ENCODE measurements around the gene TKT.
A peak's percentile ranks its signal among the peaks of the same experiment; 100 is the strongest.

Gene TKT

DNA sequence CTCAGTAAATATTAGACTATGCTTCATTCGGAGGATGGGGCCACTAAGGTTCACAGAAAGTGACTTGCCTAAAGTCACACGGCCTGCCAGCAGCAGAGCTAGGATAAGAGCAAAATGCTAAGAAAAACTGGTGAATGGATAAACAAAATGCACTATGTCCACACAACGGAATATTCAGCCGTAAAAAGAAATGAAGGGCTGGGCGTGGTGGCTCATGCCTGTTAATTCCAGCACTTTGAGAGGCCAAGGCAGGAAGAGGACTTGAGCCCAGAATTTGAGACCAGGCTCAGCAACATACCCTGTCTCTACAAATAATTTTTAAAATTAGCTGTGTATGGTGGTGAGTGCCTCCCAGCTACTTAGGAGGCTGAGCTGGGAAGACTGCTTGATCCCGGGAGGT is 7.7 kb downstream of the TKT start:
- H3K14ac ChIP-seq (ENCODE audit: low read length), result no peak overlapping the region
- no peak overlapping the region for H2BK120ac ChIP-seq (ENCODE audit: low read depth, low read length)
- no peak overlapping the region for H3K4me2 ChIP-seq (ENCODE audit: insufficient read depth, low read length, poor library complexity, severe bottlenecking)
- no peak overlapping the region for H3K18ac ChIP-seq (ENCODE audit: low read length)
- no peak overlapping the region for H3K9ac ChIP-seq (ENCODE audit: low read depth, low read length, poor library complexity)
- no peak overlapping the region for H4K91ac ChIP-seq (ENCODE audit: low read depth, low read length, poor library complexity)
- no peak overlapping the region for H2AK5ac ChIP-seq (ENCODE audit: low read depth, low read length)
- H4K8ac ChIP-seq (ENCODE audit: low read depth, low read length), result no peak overlapping the region
- peaks cover 8 to 63% of the 10 kb centered on the region in 2 donors for H3K36me3 ChIP-seq (replicated peaks in 1 of 2; ENCODE audit: control insufficient read depth in 2 of 2, insufficient read depth in 2 of 2, low read length in 2 of 2)
- no peak overlapping the region for H3K27ac ChIP-seq (replicated peaks; ENCODE audit: low read length)
- peaks cover 0 to 5% of the 10 kb centered on the region in 2 donors for H3K9me3 ChIP-seq (replicated peaks in 1 of 2; ENCODE audit: control insufficient read depth in 2 of 2, insufficient read depth in 1 of 2, low read depth in 1 of 2, low read length in 2 of 2)
- no peak overlapping the region for H2BK12ac ChIP-seq (ENCODE audit: low read length)
- no peak overlapping the region for H2AFZ ChIP-seq (ENCODE audit: low read length)
- no peak overlapping the region for H3K23ac ChIP-seq (ENCODE audit: low read depth, low read length, poor library complexity)
- DNase-seq (ENCODE audit: low spot score), result no peak
- H3K4ac ChIP-seq (ENCODE audit: low read length), result no peak overlapping the region
- H3K4me3 ChIP-seq (ENCODE audit: low read length in 2 of 2), result no peak overlapping the region
- H2BK15ac ChIP-seq (ENCODE audit: low read length), result no peak overlapping the region
- H3K4me1 ChIP-seq (ENCODE audit: control insufficient read depth in 2 of 2, insufficient read depth in 1 of 2, low read depth in 1 of 2, low read length in 2 of 2), result peaks cover 8 to 19% of the 10 kb centered on the region in 2 donors
- WGBS, 2 donors (ENCODE audit: extremely low coverage in 2 of 2, insufficient read length in 2 of 2, insufficient replicate concordance in 1 of 2), result no CpG with 5 or more reads among the region's 6 CpGs
- no peaks in the 10 kb centered on the region for H3K27me3 ChIP-seq (ENCODE audit: control insufficient read depth in 3 of 3, insufficient read depth in 3 of 3, low read depth in 1 of 3, low read length in 3 of 3)
- H3K79me1 ChIP-seq (ENCODE audit: low read depth, low read length), result peaks cover 12% of the 10 kb centered on the region
- no peak overlapping the region for H2BK5ac ChIP-seq (ENCODE audit: low read length)

DNA sequence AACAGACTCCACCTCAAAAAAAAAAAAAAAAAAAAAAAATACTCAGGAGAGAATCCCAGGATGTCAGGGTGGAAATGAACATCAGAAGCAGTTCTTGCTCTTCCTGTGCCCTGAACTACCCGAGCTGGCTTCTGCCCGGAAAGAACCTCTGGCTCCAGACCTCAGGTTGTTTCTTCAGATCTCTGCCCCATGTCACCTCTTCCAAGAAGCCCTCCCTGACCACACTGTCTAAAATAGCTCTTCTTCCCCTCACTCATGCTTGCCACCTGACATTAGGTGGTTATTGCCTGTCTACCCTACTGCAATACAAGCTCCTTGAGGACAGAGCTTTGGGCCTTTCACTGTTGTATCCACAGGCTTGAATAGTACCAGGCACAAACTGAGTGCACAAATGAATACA is 8.2 kb downstream of the TKT start:
- no peak overlapping the region for H2BK12ac ChIP-seq (ENCODE audit: low read length)
- H3K23ac ChIP-seq (ENCODE audit: low read depth, low read length, poor library complexity), result no peak overlapping the region
- no peak overlapping the region for H4K91ac ChIP-seq (ENCODE audit: low read depth, low read length, poor library complexity)
- H4K8ac ChIP-seq (ENCODE audit: low read depth, low read length), result no peak overlapping the region
- no peak overlapping the region for H3K4me2 ChIP-seq (ENCODE audit: insufficient read depth, low read length, poor library complexity, severe bottlenecking)
- H3K9ac ChIP-seq (ENCODE audit: low read depth, low read length, poor library complexity), result no peak overlapping the region
- H2AFZ ChIP-seq (ENCODE audit: low read length), result no peak overlapping the region
- no peaks in the 10 kb centered on the region for H3K27me3 ChIP-seq (ENCODE audit: control insufficient read depth in 3 of 3, insufficient read depth in 3 of 3, low read depth in 1 of 3, low read length in 3 of 3)
- H3K27ac ChIP-seq (replicated peaks; ENCODE audit: low read length), result no peak overlapping the region
- H2BK5ac ChIP-seq (ENCODE audit: low read length), result no peak overlapping the region
- H2BK120ac ChIP-seq (ENCODE audit: low read depth, low read length), result no peak overlapping the region
- no peak overlapping the region for H2BK15ac ChIP-seq (ENCODE audit: low read length)
- no CpG with 5 or more reads among the region's 2 CpGs for WGBS, 2 donors (ENCODE audit: extremely low coverage in 2 of 2, insufficient read length in 2 of 2, insufficient replicate concordance in 1 of 2)
- H3K18ac ChIP-seq (ENCODE audit: low read length), result no peak overlapping the region
- H3K4ac ChIP-seq (ENCODE audit: low read length), result no peak overlapping the region
- H3K14ac ChIP-seq (ENCODE audit: low read length), result no peak overlapping the region
- H3K79me1 ChIP-seq (ENCODE audit: low read depth, low read length), result peaks cover 13% of the 10 kb centered on the region
- peaks cover 8 to 59% of the 10 kb centered on the region in 2 donors for H3K36me3 ChIP-seq (replicated peaks in 1 of 2; ENCODE audit: control insufficient read depth in 2 of 2, insufficient read depth in 2 of 2, low read length in 2 of 2)
- H3K4me3 ChIP-seq (ENCODE audit: low read length in 2 of 2), result no peak overlapping the region
- no peak overlapping the region for H2AK5ac ChIP-seq (ENCODE audit: low read depth, low read length)
- no peak for DNase-seq (ENCODE audit: low spot score)
- H3K4me1 ChIP-seq (ENCODE audit: control insufficient read depth in 2 of 2, insufficient read depth in 1 of 2, low read depth in 1 of 2, low read length in 2 of 2), result peaks cover 13 to 20% of the 10 kb centered on the region in 2 donors
- peaks cover 0 to 5% of the 10 kb centered on the region in 2 donors for H3K9me3 ChIP-seq (replicated peaks in 1 of 2; ENCODE audit: control insufficient read depth in 2 of 2, insufficient read depth in 1 of 2, low read depth in 1 of 2, low read length in 2 of 2)

DNA sequence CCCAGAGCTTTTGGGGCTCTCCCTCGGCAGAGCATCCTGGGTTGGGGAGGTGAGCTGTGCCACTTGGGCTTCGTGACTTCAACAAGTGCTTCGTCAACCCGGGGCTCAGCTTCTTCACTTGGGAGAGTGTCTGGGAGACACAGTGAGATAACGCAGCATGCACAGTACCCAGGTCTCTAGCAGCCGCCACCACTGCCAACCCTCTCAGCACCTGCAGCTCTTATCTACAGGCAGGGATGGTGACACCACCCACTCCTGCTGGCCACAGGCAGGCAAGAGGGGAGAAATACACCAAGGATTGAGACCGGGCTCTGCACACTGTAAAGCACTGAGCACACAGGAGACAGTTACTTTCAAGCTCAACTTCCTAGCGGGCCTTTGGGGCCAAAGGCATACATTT is 11.6 kb downstream of the TKT start:
- H4K91ac ChIP-seq (ENCODE audit: low read depth, low read length, poor library complexity), result no peak overlapping the region
- no peak overlapping the region for H4K8ac ChIP-seq (ENCODE audit: low read depth, low read length)
- peaks cover 0 to 5% of the 10 kb centered on the region in 2 donors for H3K9me3 ChIP-seq (replicated peaks in 1 of 2; ENCODE audit: control insufficient read depth in 2 of 2, insufficient read depth in 1 of 2, low read depth in 1 of 2, low read length in 2 of 2)
- no CpG with 5 or more reads among the region's 8 CpGs for WGBS, 2 donors (ENCODE audit: extremely low coverage in 2 of 2, insufficient read length in 2 of 2, insufficient replicate concordance in 1 of 2)
- no peak overlapping the region for H3K4me2 ChIP-seq (ENCODE audit: insufficient read depth, low read length, poor library complexity, severe bottlenecking)
- no peak overlapping the region for H3K23ac ChIP-seq (ENCODE audit: low read depth, low read length, poor library complexity)
- peaks cover 15 to 17% of the 10 kb centered on the region in 2 donors for H3K4me1 ChIP-seq (ENCODE audit: control insufficient read depth in 2 of 2, insufficient read depth in 1 of 2, low read depth in 1 of 2, low read length in 2 of 2)
- no peak overlapping the region for H3K4me3 ChIP-seq (ENCODE audit: low read length in 2 of 2)
- peaks cover 32 to 67% of the 10 kb centered on the region in 2 donors for H3K36me3 ChIP-seq (replicated peaks in 1 of 2; ENCODE audit: control insufficient read depth in 2 of 2, insufficient read depth in 2 of 2, low read length in 2 of 2)
- DNase-seq (ENCODE audit: low spot score), result no peak
- H3K18ac ChIP-seq (ENCODE audit: low read length), result peak overlapping the region; percentile 22
- H2BK15ac ChIP-seq (ENCODE audit: low read length), result no peak overlapping the region
- no peak overlapping the region for H3K4ac ChIP-seq (ENCODE audit: low read length)
- no peak overlapping the region for H2BK12ac ChIP-seq (ENCODE audit: low read length)
- H2AFZ ChIP-seq (ENCODE audit: low read length), result no peak overlapping the region
- H3K79me1 ChIP-seq (ENCODE audit: low read depth, low read length), result peaks cover 31% of the 10 kb centered on the region
- H2BK5ac ChIP-seq (ENCODE audit: low read length), result no peak overlapping the region
- no peak overlapping the region for H2BK120ac ChIP-seq (ENCODE audit: low read depth, low read length)
- H3K14ac ChIP-seq (ENCODE audit: low read length), result peak overlapping the region; percentile 47
- H3K27me3 ChIP-seq (ENCODE audit: control insufficient read depth in 3 of 3, insufficient read depth in 3 of 3, low read depth in 1 of 3, low read length in 3 of 3), result no peaks in the 10 kb centered on the region
- H2AK5ac ChIP-seq (ENCODE audit: low read depth, low read length), result no peak overlapping the region
- peak overlapping the region; percentile 15 for H3K27ac ChIP-seq (replicated peaks; ENCODE audit: low read length)
- H3K9ac ChIP-seq (ENCODE audit: low read depth, low read length, poor library complexity), result no peak overlapping the region

DNA sequence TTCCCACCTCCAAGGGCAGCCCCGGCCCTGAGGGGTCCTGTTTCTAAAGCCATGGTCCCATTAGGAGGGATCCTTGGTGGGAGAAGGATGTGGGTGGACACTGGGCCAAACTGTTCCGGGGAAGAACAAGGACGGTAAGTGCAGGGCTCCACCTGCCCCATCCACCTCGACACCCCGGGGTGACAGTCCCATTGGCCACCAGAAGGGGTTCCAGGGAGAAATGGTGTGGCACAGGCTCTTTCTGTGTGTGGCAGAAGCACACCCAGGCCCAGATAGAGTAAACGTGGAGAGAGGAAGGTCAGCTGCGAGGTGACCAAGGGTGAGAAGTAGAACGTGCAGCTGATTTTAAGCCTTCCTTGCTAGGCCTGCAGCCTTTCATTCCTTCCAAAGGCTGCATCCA is 12.0 kb downstream of the TKT start:
- H4K8ac ChIP-seq (ENCODE audit: low read depth, low read length), result no peak overlapping the region
- H3K9ac ChIP-seq (ENCODE audit: low read depth, low read length, poor library complexity), result no peak overlapping the region
- H2BK5ac ChIP-seq (ENCODE audit: low read length), result no peak overlapping the region
- DNase-seq (ENCODE audit: low spot score), result no peak
- H2AK5ac ChIP-seq (ENCODE audit: low read depth, low read length), result no peak overlapping the region
- H3K18ac ChIP-seq (ENCODE audit: low read length), result no peak overlapping the region
- H3K27ac ChIP-seq (replicated peaks; ENCODE audit: low read length), result peak overlapping the region; percentile 15
- no peak overlapping the region for H2BK120ac ChIP-seq (ENCODE audit: low read depth, low read length)
- no peak overlapping the region for H4K91ac ChIP-seq (ENCODE audit: low read depth, low read length, poor library complexity)
- peak overlapping the region; percentile 2 for H3K14ac ChIP-seq (ENCODE audit: low read length)
- H3K4me2 ChIP-seq (ENCODE audit: insufficient read depth, low read length, poor library complexity, severe bottlenecking), result no peak overlapping the region
- H3K79me1 ChIP-seq (ENCODE audit: low read depth, low read length), result peaks cover 31% of the 10 kb centered on the region
- H3K9me3 ChIP-seq (replicated peaks in 1 of 2; ENCODE audit: control insufficient read depth in 2 of 2, insufficient read depth in 1 of 2, low read depth in 1 of 2, low read length in 2 of 2), result peaks cover 0 to 5% of the 10 kb centered on the region in 2 donors
- no peak overlapping the region for H2BK15ac ChIP-seq (ENCODE audit: low read length)
- H3K23ac ChIP-seq (ENCODE audit: low read depth, low read length, poor library complexity), result no peak overlapping the region
- WGBS, 2 donors (ENCODE audit: extremely low coverage in 2 of 2, insufficient read length in 2 of 2, insufficient replicate concordance in 1 of 2), result no CpG with 5 or more reads among the region's 8 CpGs
- peaks cover 15 to 17% of the 10 kb centered on the region in 2 donors for H3K4me1 ChIP-seq (ENCODE audit: control insufficient read depth in 2 of 2, insufficient read depth in 1 of 2, low read depth in 1 of 2, low read length in 2 of 2)
- no peak overlapping the region for H3K4ac ChIP-seq (ENCODE audit: low read length)
- no peak overlapping the region for H3K4me3 ChIP-seq (ENCODE audit: low read length in 2 of 2)
- H3K36me3 ChIP-seq (replicated peaks in 1 of 2; ENCODE audit: control insufficient read depth in 2 of 2, insufficient read depth in 2 of 2, low read length in 2 of 2), result peaks cover 35 to 70% of the 10 kb centered on the region in 2 donors
- H2BK12ac ChIP-seq (ENCODE audit: low read length), result no peak overlapping the region
- H2AFZ ChIP-seq (ENCODE audit: low read length), result no peak overlapping the region
- no peaks in the 10 kb centered on the region for H3K27me3 ChIP-seq (ENCODE audit: control insufficient read depth in 3 of 3, insufficient read depth in 3 of 3, low read depth in 1 of 3, low read length in 3 of 3)
